ENCODE measurements around the gene TMEM231. TPM values are rescaled to one million over a fixed set of nuclear protein-coding genes. Genes with fewer than 3 reads are reported as not detected.
"Not testable (repeated sequence)": the region's sequence is repeated elsewhere in the genome, so short reads cannot be mapped to it uniquely, and the experiment has no call there.

TMEM231 gene
- polyA plus RNA-seq, 3 donors, result 0.27 to 0.75 (median 0.72) TPM

- peaks cover 11 to 22% (median 12%) of the 10 kb centered on the region in 3 donors for H3K27me3 Mint-ChIP-seq (ENCODE audit: low read depth in 3 of 3)
- no peak overlapping the region for H3K4me3 Mint-ChIP-seq
- Histone ChIP-seq H3K4me1 (ENCODE audit: control insufficient read depth in 1 of 2, insufficient read depth in 2 of 2, low read length in 2 of 2) (peaks cover 10 to 12% of the 10 kb centered on the region in 2 donors), H3K9ac (ENCODE audit: insufficient read depth, low read length, poor library complexity, severe bottlenecking) (no peak overlapping the region), H3K4me3 (replicated peaks in 1 of 3; ENCODE audit: low read depth in 2 of 3, low read length in 3 of 3) (no peak overlapping the region), H3K27me3 (ENCODE audit: control insufficient read depth in 2 of 2, insufficient read depth in 2 of 2, low read length in 2 of 2) (peaks cover 0 to 7% of the 10 kb centered on the region in 2 donors), H3K27ac (ENCODE audit: low read depth in 1 of 2, low read length in 2 of 2) (no peak overlapping the region), H3K9me3 (replicated peaks in 1 of 2; ENCODE audit: control insufficient read depth in 1 of 2, insufficient read depth in 1 of 2, low read length in 2 of 2) (no peaks in the 10 kb centered on the region), H3K36me3 (replicated peaks in 1 of 2; ENCODE audit: control insufficient read depth in 1 of 2, insufficient read depth in 2 of 2, low read length in 2 of 2) (no peaks in the 10 kb centered on the region), H3K4me2 (replicated peaks; ENCODE audit: extremely low read depth, low read length, poor library complexity, severe bottlenecking) (no peak overlapping the region), H4K20me1 (ENCODE audit: insufficient read depth, low read length) (no peaks in the 10 kb centered on the region), H3K79me2 (ENCODE audit: insufficient read depth, low read length) (no peaks in the 10 kb centered on the region), H2AFZ (ENCODE audit: insufficient read depth, low read depth, low read length, poor library complexity, severe bottlenecking) (no peak overlapping the region)
- no peak overlapping the region for H3K27ac Mint-ChIP-seq
- WGBS (ENCODE audit: insufficient coverage), result 96% methylated on average over 3 of the region's 5 CpGs
- H3K4me1 Mint-ChIP-seq, result peaks cover 9% of the 10 kb centered on the region
- no peaks in the 10 kb centered on the region for H3K9me3 Mint-ChIP-seq
- no peak for TF ChIP-seq CTCF (IDR thresholded peaks at IDR 0.05)
- H3K36me3 Mint-ChIP-seq, result no peaks in the 10 kb centered on the region
- no peak for DNase-seq
- intact Hi-C loops (cut with micrococcal nuclease), result no loop called here
These were observed 54.7 kb downstream of the TMEM231 start for GRCh38 chr16:75501359-75501758.

- H4K20me1 ChIP-seq (ENCODE audit: insufficient read depth, low read length); H3K27ac ChIP-seq (ENCODE audit: low read depth in 1 of 2, low read length in 2 of 2); H3K4me2 ChIP-seq (replicated peaks; ENCODE audit: extremely low read depth, low read length, poor library complexity, severe bottlenecking); intact Hi-C loops (cut with micrococcal nuclease); H3K36me3 Mint-ChIP-seq; H3K4me3 ChIP-seq (replicated peaks in 1 of 3; ENCODE audit: low read depth in 2 of 3, low read length in 3 of 3); H3K4me1 Mint-ChIP-seq; H3K9ac ChIP-seq (ENCODE audit: insufficient read depth, low read length, poor library complexity, severe bottlenecking); H3K79me2 ChIP-seq (ENCODE audit: insufficient read depth, low read length); H3K27ac Mint-ChIP-seq; H2AFZ ChIP-seq (ENCODE audit: insufficient read depth, low read depth, low read length, poor library complexity, severe bottlenecking); H3K36me3 ChIP-seq (replicated peaks in 1 of 2; ENCODE audit: control insufficient read depth in 1 of 2, insufficient read depth in 2 of 2, low read length in 2 of 2); H3K4me3 Mint-ChIP-seq; H3K9me3 ChIP-seq (replicated peaks in 1 of 2; ENCODE audit: control insufficient read depth in 1 of 2, insufficient read depth in 1 of 2, low read length in 2 of 2); DNase-seq; H3K9me3 Mint-ChIP-seq: not testable (repeated sequence)
- H3K27me3 ChIP-seq (ENCODE audit: control insufficient read depth in 2 of 2, insufficient read depth in 2 of 2, low read length in 2 of 2), result peaks cover 11 to 29% of the 10 kb centered on the region in 2 donors
- H3K4me1 ChIP-seq (ENCODE audit: control insufficient read depth in 1 of 2, insufficient read depth in 2 of 2, low read length in 2 of 2), result peaks cover 5 to 10% of the 10 kb centered on the region in 2 donors
- WGBS (ENCODE audit: insufficient coverage), result no CpG with 5 or more reads among the region's 13 CpGs
- H3K27me3 Mint-ChIP-seq (ENCODE audit: low read depth in 3 of 3), result peaks cover 24 to 43% (median 38%) of the 10 kb centered on the region in 3 donors
These were observed 57.3 kb downstream of the TMEM231 start for GRCh38 chr16:75498605-75499322.

All from CD14-positive monocyte (primary cell).